ENCODE results near the gene GJD4.

GRCh38 chr10:35626971-35627507 is 21.9 kb downstream of the GJD4 start:
- TF ChIP-seq CTCF (IDR thresholded peaks at IDR 0.05): no peak
- TF ChIP-seq POLR2A (IDR thresholded peaks at IDR 0.05): no peak
- no peak for TF ChIP-seq POLR2AphosphoS5 (IDR thresholded peaks at IDR 0.05)
